Activated naive CD8-positive, alpha-beta T cell treated with anti-CD3 and anti-CD28 coated beads for 36 hours (primary cell): ENCODE data around the gene GNG10. TPM values are rescaled to one million over a fixed set of nuclear protein-coding genes. Genes with fewer than 3 reads are reported as not detected.

Source experiments
- DNase-seq: peaks from one replicate; pipeline ENCODE4 v3.0.0; 2021
- H3K27ac Mint-ChIP-seq: one replicate; pipeline ENCODE4 v1.8.0; 2022; ENCODE audit warnings: mild to moderate bottlenecking, moderate library complexity, mixed read lengths
- H3K27me3 Mint-ChIP-seq: one replicate; pipeline ENCODE4 v1.8.0; 2022; ENCODE audit warnings: mild to moderate bottlenecking, mixed read lengths
- H3K36me3 Mint-ChIP-seq: one replicate; pipeline ENCODE4 v1.8.0; 2021; ENCODE audit warnings: mild to moderate bottlenecking, mixed read lengths
- H3K4me1 Mint-ChIP-seq: one replicate; pipeline ENCODE4 v1.8.0; 2021; ENCODE audit warnings: mixed read lengths
- H3K4me3 Mint-ChIP-seq: one replicate; pipeline ENCODE4 v1.8.0; 2022; ENCODE audit warnings: mild to moderate bottlenecking, moderate library complexity, mixed read lengths
- H3K9me3 Mint-ChIP-seq: one replicate; pipeline ENCODE4 v1.8.0; 2022; ENCODE audit warnings: mixed read lengths
- total RNA-seq, 2 experiments: library from RNA; stranded (reverse); gene quantifications; one replicate each; pipeline ENCODE4 v1.2.3, GENCODE V29; 2021

The GNG10 gene
- total RNA-seq, 2 experiments from 2014 or later = 25.4 to 26.0 TPM

GRCh38 chr9:111674319-111674718, 12.9 kb downstream of the GNG10 start:
- Mint-ChIP-seq H3K9me3 (no peaks in the 10 kb centered on the region), H3K36me3 (peaks cover 13% of the 10 kb centered on the region), H3K27ac (no peak overlapping the region), H3K4me1 (no peaks in the 10 kb centered on the region), H3K4me3 (no peak overlapping the region), H3K27me3 (no peaks in the 10 kb centered on the region)
- DNase-seq = no peak

DNA sequence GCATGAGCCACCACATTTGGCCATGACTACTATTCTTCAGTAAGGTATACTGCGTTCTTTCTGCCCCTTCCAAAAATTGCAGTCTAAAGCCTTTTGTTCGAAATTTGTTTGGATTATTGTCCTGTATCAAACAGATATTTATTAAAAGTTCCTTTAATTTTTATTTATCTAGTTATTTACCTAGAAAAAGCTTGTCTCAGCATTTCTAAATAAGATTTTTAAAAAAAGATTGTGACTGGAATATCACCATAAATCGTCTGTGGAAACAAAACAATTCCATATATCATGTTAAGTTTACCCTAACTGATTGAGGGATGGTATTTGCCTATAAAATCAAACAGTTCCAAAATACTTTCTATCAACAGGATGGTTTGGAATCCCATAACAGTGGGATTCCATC, 14.7 kb downstream of the GNG10 start:
- Mint-ChIP-seq H3K36me3 (peaks cover 13% of the 10 kb centered on the region), H3K27ac (no peak overlapping the region), H3K9me3 (no peaks in the 10 kb centered on the region), H3K4me3 (no peak overlapping the region), H3K4me1 (no peaks in the 10 kb centered on the region), H3K27me3 (no peaks in the 10 kb centered on the region)
- no peak for DNase-seq

DNA sequence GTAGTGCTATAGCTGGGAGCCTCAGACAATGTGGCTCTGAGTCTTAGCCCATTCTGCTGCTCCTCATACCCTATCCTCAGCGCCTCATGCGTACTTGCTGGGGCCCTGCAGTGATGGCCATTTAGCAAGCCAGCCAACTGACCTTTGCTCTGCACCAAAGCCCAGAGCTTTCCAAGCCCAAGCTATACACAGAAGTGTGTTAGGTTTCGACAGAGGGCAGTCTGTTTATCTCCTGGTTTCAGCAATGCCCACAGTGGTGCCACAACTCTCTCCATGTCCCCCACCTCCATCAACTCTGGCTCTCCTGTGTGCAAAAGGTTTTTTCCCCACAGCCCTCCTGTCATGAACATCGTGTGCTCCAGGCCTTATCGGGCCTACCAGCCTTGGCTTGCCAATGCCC, 16.9 kb downstream of the GNG10 start:
- Mint-ChIP-seq H3K4me1 (no peaks in the 10 kb centered on the region), H3K4me3 (no peak overlapping the region), H3K9me3 (no peaks in the 10 kb centered on the region), H3K27ac (no peak overlapping the region), H3K36me3 (peaks cover 13% of the 10 kb centered on the region), H3K27me3 (no peaks in the 10 kb centered on the region)
- DNase-seq = no peak

GRCh38 chr9:111679199-111679598, 17.8 kb downstream of the GNG10 start:
- Mint-ChIP-seq H3K4me1 (no peaks in the 10 kb centered on the region), H3K27me3 (no peaks in the 10 kb centered on the region), H3K9me3 (no peaks in the 10 kb centered on the region), H3K27ac (no peak overlapping the region), H3K36me3 (peaks cover 13% of the 10 kb centered on the region), H3K4me3 (no peak overlapping the region)
- DNase-seq = no peak

GRCh38 chr9:111683392-111683791, 22.0 kb downstream of the GNG10 start:
- Mint-ChIP-seq H3K27me3 (no peaks in the 10 kb centered on the region), H3K4me1 (no peaks in the 10 kb centered on the region)

GRCh38 chr9:111691672-111692329, 30.4 kb downstream of the GNG10 start:
- no peak for DNase-seq
- Mint-ChIP-seq H3K27me3 (no peaks in the 10 kb centered on the region), H3K27ac (no peak overlapping the region), H3K4me1 (peaks cover 5% of the 10 kb centered on the region), H3K36me3 (peaks cover 6% of the 10 kb centered on the region), H3K9me3 (no peaks in the 10 kb centered on the region), H3K4me3 (no peak overlapping the region)

More at GRCh38 chr9:111683392-111683791, 22.0 kb downstream of the GNG10 start:
- H3K36me3 Mint-ChIP-seq = peaks cover 8% of the 10 kb centered on the region
- DNase-seq = no peak
- no peak overlapping the region for H3K27ac Mint-ChIP-seq
- H3K4me3 Mint-ChIP-seq = no peak overlapping the region
- no peaks in the 10 kb centered on the region for H3K9me3 Mint-ChIP-seq

- DNase-seq = no peak
- H3K4me1 Mint-ChIP-seq = peaks cover 4% of the 10 kb centered on the region
- peaks cover 23% of the 10 kb centered on the region for H3K36me3 Mint-ChIP-seq
- H3K4me3 Mint-ChIP-seq = no peak overlapping the region
- H3K27ac Mint-ChIP-seq = no peak overlapping the region
- no peaks in the 10 kb centered on the region for H3K27me3 Mint-ChIP-seq
- H3K9me3 Mint-ChIP-seq = peaks cover 4% of the 10 kb centered on the region
Observed at GRCh38 chr9:111696796-111697195, 35.4 kb downstream of the GNG10 start.

DNA sequence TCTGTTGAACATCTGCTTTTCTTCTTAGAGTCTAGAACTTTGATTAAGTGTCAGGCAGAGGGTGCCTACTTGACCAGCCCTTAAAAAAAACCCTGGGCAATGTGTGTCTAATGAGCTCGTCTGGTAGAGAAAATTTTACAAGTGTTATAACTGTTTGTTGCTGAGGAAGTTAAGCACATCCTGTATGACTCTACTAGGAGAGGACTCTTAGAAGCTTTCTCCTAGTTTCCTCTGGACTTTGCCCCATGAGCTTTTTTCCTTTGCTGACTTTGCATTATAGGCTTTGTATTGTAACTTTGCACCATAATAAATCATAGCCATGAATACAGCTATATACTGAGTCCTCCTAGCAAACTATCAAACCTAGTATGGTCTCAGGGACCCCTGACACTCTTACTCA, 39.4 kb downstream of the GNG10 start:
- peaks cover 4% of the 10 kb centered on the region for H3K9me3 Mint-ChIP-seq
- no peak for DNase-seq
- no peak overlapping the region for H3K27ac Mint-ChIP-seq
- H3K4me1 Mint-ChIP-seq = peaks cover 3% of the 10 kb centered on the region
- H3K27me3 Mint-ChIP-seq = no peaks in the 10 kb centered on the region
- H3K4me3 Mint-ChIP-seq = no peak overlapping the region
- peaks cover 23% of the 10 kb centered on the region for H3K36me3 Mint-ChIP-seq

DNA sequence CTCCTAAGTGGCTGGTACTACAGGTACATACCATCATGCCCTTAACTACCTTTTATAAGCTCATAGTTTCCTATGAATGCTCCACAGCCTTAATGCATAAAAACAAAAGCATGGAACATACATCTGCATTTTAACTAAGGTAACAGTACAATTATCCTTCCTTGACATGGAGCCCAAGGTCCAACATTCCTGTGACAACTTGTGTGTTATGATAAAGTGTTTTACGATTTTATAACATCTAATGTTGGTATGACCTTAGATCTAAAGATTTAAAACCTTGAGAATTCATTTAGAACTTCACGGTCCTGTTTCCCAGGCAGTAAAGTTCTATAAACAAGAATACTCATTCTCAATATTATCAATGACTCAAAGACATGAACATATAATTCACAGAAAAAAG, 43.1 kb downstream of the GNG10 start:
- no peaks in the 10 kb centered on the region for H3K27me3 Mint-ChIP-seq
- H3K9me3 Mint-ChIP-seq = no peaks in the 10 kb centered on the region
- DNase-seq = no peak
- H3K4me3 Mint-ChIP-seq = no peak overlapping the region
- H3K36me3 Mint-ChIP-seq = peaks cover 3% of the 10 kb centered on the region
- peaks cover 3% of the 10 kb centered on the region for H3K4me1 Mint-ChIP-seq
- H3K27ac Mint-ChIP-seq = no peak overlapping the region

DNA sequence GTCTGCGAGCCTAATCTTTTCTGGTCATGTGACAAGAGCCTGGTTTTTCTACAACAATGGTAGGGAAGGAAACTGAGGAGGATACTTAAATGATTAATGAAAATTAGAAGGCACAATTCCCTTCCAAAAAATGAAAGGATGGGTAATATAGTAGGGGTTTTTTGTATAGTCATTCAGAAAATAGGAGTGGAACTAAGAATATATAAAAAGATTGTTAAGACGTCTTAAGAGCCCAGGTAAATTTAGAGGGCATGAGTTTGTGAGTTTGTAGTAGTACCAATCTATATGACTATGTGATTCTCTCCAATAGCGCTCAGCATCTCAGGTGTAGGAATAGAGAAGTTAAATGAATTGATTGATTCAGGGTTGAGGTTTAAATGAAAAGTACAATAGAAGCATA, 50.1 kb downstream of the GNG10 start:
- Mint-ChIP-seq H3K36me3 (no peaks in the 10 kb centered on the region), H3K27ac (no peak overlapping the region), H3K27me3 (no peaks in the 10 kb centered on the region), H3K4me3 (no peak overlapping the region), H3K9me3 (no peaks in the 10 kb centered on the region), H3K4me1 (no peaks in the 10 kb centered on the region)
- no peak for DNase-seq

- Mint-ChIP-seq H3K27ac (no peak overlapping the region), H3K9me3 (no peaks in the 10 kb centered on the region), H3K36me3 (no peaks in the 10 kb centered on the region), H3K4me1 (no peaks in the 10 kb centered on the region), H3K27me3 (no peaks in the 10 kb centered on the region), H3K4me3 (no peak overlapping the region)
- no peak for DNase-seq
Observed at GRCh38 chr9:111712369-111712768, 51.0 kb downstream of the GNG10 start.

DNA sequence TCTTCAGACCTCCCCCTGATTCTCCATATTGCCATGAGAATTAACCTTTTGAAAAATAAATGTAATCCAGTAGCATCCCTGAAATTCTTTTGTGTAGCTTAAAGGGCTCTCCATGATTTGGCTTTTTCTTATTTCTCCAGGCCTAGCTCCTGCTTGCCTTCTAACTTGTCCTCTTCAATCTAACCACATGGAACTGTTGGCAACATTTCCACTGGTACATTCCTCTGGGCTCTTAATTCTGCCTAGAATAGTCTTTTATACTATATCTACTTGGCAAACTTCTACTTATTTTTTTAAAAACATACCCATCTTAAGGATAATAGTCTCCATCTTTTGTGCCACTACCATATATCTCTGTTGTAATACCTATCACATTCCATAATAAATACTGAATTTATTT, 54.1 kb downstream of the GNG10 start:
- no peak for DNase-seq
- Mint-ChIP-seq H3K9me3 (no peaks in the 10 kb centered on the region), H3K27ac (no peak overlapping the region), H3K4me1 (no peaks in the 10 kb centered on the region), H3K4me3 (no peak overlapping the region), H3K36me3 (no peaks in the 10 kb centered on the region), H3K27me3 (no peaks in the 10 kb centered on the region)

DNA sequence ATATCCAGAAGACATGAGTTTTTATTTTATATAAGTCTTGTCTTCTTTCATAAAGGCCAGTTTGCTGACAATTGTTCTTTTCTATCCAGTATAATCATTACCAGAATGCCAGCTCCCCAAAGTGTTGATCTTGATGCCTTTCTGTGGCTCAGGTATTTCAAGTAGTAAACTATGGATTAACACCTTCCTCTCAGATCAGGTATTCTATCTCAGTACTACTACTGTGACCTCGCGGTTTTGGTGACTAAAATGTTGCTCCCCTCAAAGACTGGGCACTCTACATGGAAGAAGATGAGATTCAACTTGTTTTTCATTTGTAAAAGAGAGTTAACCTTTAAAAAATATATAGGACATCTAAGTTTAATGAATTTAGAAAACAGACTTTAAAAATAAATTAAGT, 58.1 kb downstream of the GNG10 start:
- Mint-ChIP-seq H3K4me3 (no peak overlapping the region), H3K9me3 (no peaks in the 10 kb centered on the region), H3K36me3 (no peaks in the 10 kb centered on the region), H3K27me3 (no peaks in the 10 kb centered on the region), H3K27ac (no peak overlapping the region), H3K4me1 (no peaks in the 10 kb centered on the region)
- DNase-seq = no peak

Other genes with a start within 250 kb of the GNG10 start
- 10 to 100 TPM; 77.4 to 82.6 TPM for gene ECPAS, start 177.2 kb upstream of the GNG10 start, total RNA-seq
- 1 to 10 TPM; 1.5 to 2.3 TPM for gene ZNF483, start 136.4 kb upstream of the GNG10 start, total RNA-seq
- gene PTGR1, start 62.0 kb upstream of the GNG10 start, total RNA-seq = 1 to 10 TPM; 1.3 to 1.9 TPM
- 1 to 10 TPM; 6.4 to 6.5 TPM for gene DNAJC25, start 30.3 kb upstream of the GNG10 start, total RNA-seq
- gene SHOC1, start 133.3 kb downstream of the GNG10 start, total RNA-seq = not detected
- 10 to 100 TPM; 28.9 to 29.8 TPM for gene UGCG, start 235.2 kb downstream of the GNG10 start, total RNA-seq